HG02763 (cell line): ENCODE measurements around the gene FAM114A1.

Experiments used
- ATAC-seq: cut with Tn5 transposase; IDR thresholded peaks from one replicate; pipeline ENCODE4 v1.9.1; 2021; ENCODE audit warnings: mild to moderate bottlenecking, moderate library complexity; ENCODE audit not compliant: unreplicated experiment

FAM114A1 gene

GRCh38 chr4:38857354-38858096 lies 10.1 kb upstream of the FAM114A1 start:
- ATAC-seq, result peak; percentile 57

- ATAC-seq, result no peak
Observed at GRCh38 chr4:38858097-38858420, 9.5 kb upstream of the FAM114A1 start.

- no peak for ATAC-seq
Observed at GRCh38 chr4:38859501-38859900, 8.1 kb upstream of the FAM114A1 start.

- ATAC-seq, result no peak
Observed at GRCh38 chr4:38860788-38861424, 6.7 kb upstream of the FAM114A1 start.

- no peak for ATAC-seq
Observed at GRCh38 chr4:38861791-38862190, 5.8 kb upstream of the FAM114A1 start.

- no peak for ATAC-seq
Observed at GRCh38 chr4:38865445-38865844, 2.2 kb upstream of the FAM114A1 start.

GRCh38 chr4:38866973-38867477 lies 581 bp upstream of the FAM114A1 start:
- ATAC-seq, result no peak

GRCh38 chr4:38868059-38868960 lies 704 bp downstream of the FAM114A1 start:
- no peak for ATAC-seq

GRCh38 chr4:38869511-38869910 lies 1.9 kb downstream of the FAM114A1 start:
- no peak for ATAC-seq

GRCh38 chr4:38870098-38870808 lies 2.6 kb downstream of the FAM114A1 start:
- ATAC-seq, result no peak

GRCh38 chr4:38871593-38871992 lies 4.0 kb downstream of the FAM114A1 start:
- ATAC-seq, result no peak

- ATAC-seq, result no peak
Observed at GRCh38 chr4:38872620-38873019, 5.0 kb downstream of the FAM114A1 start.

GRCh38 chr4:38873290-38873944 lies 5.8 kb downstream of the FAM114A1 start:
- ATAC-seq, result no peak

- ATAC-seq, result no peak
Observed at GRCh38 chr4:38876636-38877035, 9.0 kb downstream of the FAM114A1 start.

GRCh38 chr4:38884254-38884653 lies 16.6 kb downstream of the FAM114A1 start:
- no peak for ATAC-seq

- peak; percentile 57 for ATAC-seq
Observed at GRCh38 chr4:38889143-38889542, 21.5 kb downstream of the FAM114A1 start.

- ATAC-seq, result no peak
Observed at GRCh38 chr4:38891051-38891983, 23.7 kb downstream of the FAM114A1 start.

- ATAC-seq, result no peak
Observed at GRCh38 chr4:38894322-38894982, 26.8 kb downstream of the FAM114A1 start.

- ATAC-seq, result no peak
Observed at GRCh38 chr4:38896940-38897339, 29.3 kb downstream of the FAM114A1 start.
